ENCODE results near the gene UQCRH. TPM values are rescaled to one million over a fixed set of nuclear protein-coding genes. Genes with fewer than 3 reads are reported as not detected.
A peak's percentile ranks its signal among the peaks of the same experiment; 100 is the strongest.

The UQCRH gene
- 100 to 1,000 TPM; 664 to 870 (median 705) TPM for total RNA-seq
- 2,380 TPM for polyA plus RNA-seq
- long read RNA-seq, donor 1, transcript UQCRH-201 (4 exons, 604 nt), result major isoform, 196 of 266 reads
- long read RNA-seq, donor 1, transcript UQCRH-205 (5 exons, 674 nt), result minor isoform, 33 of 266 reads
- long read RNA-seq, donor 1, transcript UQCRH-202 (2 exons, 621 nt), result minor isoform, 20 of 266 reads
- long read RNA-seq, donor 1, partial matches to known transcripts, result 3 of 266 reads
- long read RNA-seq, donor 1, other reads (novel, unspliced or antisense), result 12 of 266 reads
- long read RNA-seq, donor 2, transcript UQCRH-205 (5 exons, 674 nt), result minor isoform, 24 of 252 reads
- long read RNA-seq, donor 2, transcript UQCRH-201 (4 exons, 604 nt), result major isoform, 207 of 252 reads
- long read RNA-seq, donor 2, transcript UQCRH-202 (2 exons, 621 nt), result minor isoform, 12 of 252 reads
- long read RNA-seq, donor 2, partial matches to known transcripts, result 1 of 252 reads
- long read RNA-seq, donor 2, other reads (novel, unspliced or antisense), result 8 of 252 reads
- long read RNA-seq, donor 3, transcript UQCRH-205 (5 exons, 674 nt), result minor isoform, 10 of 73 reads
- long read RNA-seq, donor 3, transcript UQCRH-201 (4 exons, 604 nt), result major isoform, 56 of 73 reads
- long read RNA-seq, donor 3, partial matches to known transcripts, result 1 of 73 reads
- long read RNA-seq, donor 3, other reads (novel, unspliced or antisense), result 3 of 73 reads
- long read RNA-seq, donor 4, transcript UQCRH-201 (4 exons, 604 nt), result major isoform, 116 of 149 reads
- long read RNA-seq, donor 4, transcript UQCRH-202 (2 exons, 621 nt), result minor isoform, 9 of 149 reads
- long read RNA-seq, donor 4, transcript UQCRH-205 (5 exons, 674 nt), result minor isoform, 16 of 149 reads
- long read RNA-seq, donor 4, partial matches to known transcripts, result 1 of 149 reads
- long read RNA-seq, donor 4, other reads (novel, unspliced or antisense), result 6 of 149 reads

GRCh38 chr1:46303038-46303871, at the start of gene UQCRH, which contains the start of gene LRRC41:
Gene UQCRH (plus strand): TSS chr1:46303698. CDS start chr1:46303767, 69 bp downstream.
Gene LRRC41 (minus strand): TSS chr1:46303616. CDS start chr1:46303322, 294 bp downstream.
- Histone ChIP-seq H3K9me3 (ENCODE audit: control insufficient read depth, low read length) (no peaks in the 10 kb centered on the region), H3K4me1 (ENCODE audit: control insufficient read depth, insufficient read depth, low read length) (peaks cover 15% of the 10 kb centered on the region), H3K27me3 (ENCODE audit: control insufficient read depth, insufficient read depth) (no peaks in the 10 kb centered on the region), H3K4me3 (ENCODE audit: low read length) (peak within 1 kb of the TSS; percentile 72), H3K27ac (ENCODE audit: low read length) (peak within 1 kb of the TSS; percentile 97)
- intact Hi-C loops (cut with DNase I), result loop anchor here in 1 of 4 donors (5.0 kb wide), 1 partner anchor 39 kb away; the partner anchor contains the start of gene NSUN4
- DNase-seq, result peak; percentile 95 to 98 (median 97)
- peak; percentile 94 for ATAC-seq
- under 1% methylated on average over 61 of the region's 61 CpGs for WGBS

- 91% methylated on average over 5 of the region's 5 CpGs for WGBS
- no peaks in the 10 kb centered on the region for H3K4me1 ChIP-seq (ENCODE audit: control insufficient read depth, insufficient read depth, low read length)
- no peak for ATAC-seq
- no peaks in the 10 kb centered on the region for H3K27me3 ChIP-seq (ENCODE audit: control insufficient read depth, insufficient read depth)
- H3K27ac ChIP-seq (ENCODE audit: low read length), result no peak overlapping the region
- no peak for DNase-seq
- H3K4me3 ChIP-seq (ENCODE audit: low read length), result no peak overlapping the region
- H3K9me3 ChIP-seq (ENCODE audit: control insufficient read depth, low read length), result no peaks in the 10 kb centered on the region
- intact Hi-C loops (cut with DNase I), result no loop called here
Observed at GRCh38 chr1:46254668-46255067, 48.8 kb upstream of the UQCRH start.

DNA sequence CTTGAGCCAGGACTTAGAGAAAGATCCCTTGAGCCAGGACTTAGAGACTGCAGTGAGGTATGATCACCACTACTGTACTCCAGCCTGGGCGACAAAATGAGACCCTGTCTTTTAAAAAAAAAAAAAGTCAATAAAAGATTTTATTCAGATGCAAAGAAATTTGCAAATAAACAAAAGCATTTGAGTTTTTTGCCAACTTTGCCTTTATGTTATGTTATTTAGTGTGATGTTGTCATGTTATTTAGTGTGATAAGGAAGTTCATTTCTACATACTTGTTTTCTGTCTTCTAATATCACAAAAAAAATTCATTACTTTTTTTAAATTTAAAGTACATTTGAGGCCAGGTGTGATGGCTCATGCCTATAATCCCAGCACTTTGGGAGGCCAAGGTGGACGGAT, 47.0 kb upstream of the UQCRH start:
- no peaks in the 10 kb centered on the region for H3K27me3 ChIP-seq (ENCODE audit: control insufficient read depth, insufficient read depth)
- H3K4me1 ChIP-seq (ENCODE audit: control insufficient read depth, insufficient read depth, low read length), result no peaks in the 10 kb centered on the region
- ATAC-seq, result no peak
- H3K4me3 ChIP-seq (ENCODE audit: low read length), result no peak overlapping the region
- no peak for DNase-seq
- WGBS, result 98% methylated on average over 2 of the region's 2 CpGs
- no peaks in the 10 kb centered on the region for H3K9me3 ChIP-seq (ENCODE audit: control insufficient read depth, low read length)
- intact Hi-C loops (cut with DNase I), result no loop called here
- H3K27ac ChIP-seq (ENCODE audit: low read length), result no peak overlapping the region

- 86% methylated on average over 1 of the region's 1 CpG for WGBS
- no peaks in the 10 kb centered on the region for H3K4me1 ChIP-seq (ENCODE audit: control insufficient read depth, insufficient read depth, low read length)
- H3K27me3 ChIP-seq (ENCODE audit: control insufficient read depth, insufficient read depth), result no peaks in the 10 kb centered on the region
- H3K4me3 ChIP-seq (ENCODE audit: low read length), result no peak overlapping the region
- no peak for DNase-seq
- no peak for ATAC-seq
- intact Hi-C loops (cut with DNase I), result no loop called here
- H3K9me3 ChIP-seq (ENCODE audit: control insufficient read depth, low read length), result no peaks in the 10 kb centered on the region
- no peak overlapping the region for H3K27ac ChIP-seq (ENCODE audit: low read length)
Observed at GRCh38 chr1:46262508-46262907, 41.0 kb upstream of the UQCRH start.

DNA sequence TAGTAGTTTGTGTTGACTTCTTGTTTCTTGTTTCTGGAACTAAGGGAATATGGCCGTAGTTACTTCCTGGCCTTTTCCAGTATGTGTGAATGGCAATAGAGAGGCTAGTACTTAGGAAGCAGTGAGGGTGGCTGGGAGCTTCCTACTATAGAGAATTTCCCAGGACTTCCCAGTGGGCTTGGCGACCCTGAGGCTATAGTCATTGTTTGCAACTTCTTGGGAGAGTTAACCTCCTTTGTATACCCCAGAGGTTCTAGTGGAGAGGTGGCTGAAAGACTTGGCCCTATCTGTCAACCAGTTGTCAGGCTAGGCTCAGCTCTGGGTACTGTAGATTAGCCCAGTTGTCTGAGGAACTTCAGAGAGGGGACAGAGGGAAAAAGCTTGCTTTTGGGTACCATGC, 40.4 kb upstream of the UQCRH start:
- Histone ChIP-seq H3K4me1 (ENCODE audit: control insufficient read depth, insufficient read depth, low read length) (no peaks in the 10 kb centered on the region), H3K4me3 (ENCODE audit: low read length) (no peak overlapping the region), H3K9me3 (ENCODE audit: control insufficient read depth, low read length) (no peaks in the 10 kb centered on the region), H3K27ac (ENCODE audit: low read length) (no peak overlapping the region), H3K27me3 (ENCODE audit: control insufficient read depth, insufficient read depth) (no peaks in the 10 kb centered on the region)
- no peak for ATAC-seq
- intact Hi-C loops (cut with DNase I), result no loop called here
- DNase-seq, result no peak
- WGBS, result 83% methylated on average over 2 of the region's 2 CpGs

GRCh38 chr1:46268578-46268977, 34.9 kb upstream of the UQCRH start:
- no peaks in the 10 kb centered on the region for H3K27me3 ChIP-seq (ENCODE audit: control insufficient read depth, insufficient read depth)
- no peaks in the 10 kb centered on the region for H3K4me1 ChIP-seq (ENCODE audit: control insufficient read depth, insufficient read depth, low read length)
- WGBS, result 98% methylated on average over 1 of the region's 1 CpG
- intact Hi-C loops (cut with DNase I), result no loop called here
- H3K9me3 ChIP-seq (ENCODE audit: control insufficient read depth, low read length), result no peaks in the 10 kb centered on the region
- ATAC-seq, result no peak
- DNase-seq, result no peak
- no peak overlapping the region for H3K4me3 ChIP-seq (ENCODE audit: low read length)
- no peak overlapping the region for H3K27ac ChIP-seq (ENCODE audit: low read length)

DNA sequence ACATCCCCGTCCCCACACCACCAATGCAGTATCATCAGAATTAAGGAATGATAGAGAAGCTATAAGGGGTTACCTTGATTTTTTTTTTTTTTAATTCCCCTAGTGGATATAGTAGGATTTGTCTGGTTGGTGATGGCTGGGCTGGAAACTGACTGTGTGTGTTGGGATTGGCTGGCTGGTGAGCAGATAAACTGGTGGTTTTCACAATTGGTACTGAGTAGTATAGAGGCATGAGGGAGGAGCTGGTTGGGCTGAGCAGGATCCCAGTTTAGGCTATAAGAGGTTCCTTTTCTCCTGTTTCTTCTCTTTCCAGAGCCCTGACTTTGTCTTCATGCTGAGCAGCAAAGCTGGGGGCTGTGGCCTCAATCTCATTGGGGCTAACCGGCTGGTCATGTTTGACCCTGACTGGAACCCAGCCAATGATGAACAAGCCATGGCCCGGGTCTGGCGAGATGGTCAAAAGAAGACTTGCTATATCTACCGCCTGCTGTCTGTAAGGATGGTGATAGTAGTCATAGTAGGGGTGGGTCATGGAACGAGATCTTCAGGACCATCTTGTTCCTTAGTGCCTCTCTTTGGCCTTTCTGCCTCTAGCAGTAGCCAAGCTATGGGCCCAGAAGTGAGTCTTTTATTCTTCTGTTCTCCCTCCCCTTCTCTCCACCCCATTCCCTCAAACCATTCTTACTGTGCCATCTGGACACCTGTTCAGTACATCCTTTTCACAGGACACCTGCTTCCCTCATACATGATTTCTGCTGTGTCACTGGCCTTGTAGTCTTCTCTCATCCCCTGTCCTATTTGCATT, 29.1 kb upstream of the UQCRH start:
- DNase-seq, result no peak
- H3K27me3 ChIP-seq (ENCODE audit: control insufficient read depth, insufficient read depth), result no peaks in the 10 kb centered on the region
- intact Hi-C loops (cut with DNase I), result no loop called here
- no peak overlapping the region for H3K4me3 ChIP-seq (ENCODE audit: low read length)
- H3K9me3 ChIP-seq (ENCODE audit: control insufficient read depth, low read length), result no peaks in the 10 kb centered on the region
- H3K27ac ChIP-seq (ENCODE audit: low read length), result no peak overlapping the region
- 97% methylated on average over 6 of the region's 6 CpGs for WGBS
- ATAC-seq, result peak in 1 of 2 donors; percentile 8
- no peaks in the 10 kb centered on the region for H3K4me1 ChIP-seq (ENCODE audit: control insufficient read depth, insufficient read depth, low read length)

DNA sequence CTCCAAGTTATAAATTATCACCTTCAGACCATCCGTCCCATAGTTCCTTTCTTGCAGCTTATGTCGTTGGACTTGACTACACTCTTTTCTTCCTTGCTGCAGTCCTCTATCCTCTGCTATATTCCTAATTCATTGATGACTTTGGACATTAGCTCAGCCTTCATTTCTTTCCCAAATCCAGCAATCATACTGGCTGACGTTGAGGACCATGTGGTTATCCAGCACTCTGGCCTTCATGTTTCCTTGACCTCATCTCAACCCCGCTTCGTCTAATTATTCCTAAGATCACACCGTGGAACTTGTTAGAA, 28.5 kb upstream of the UQCRH start:
- ATAC-seq (no peak), DNase-seq (no peak)
- Histone ChIP-seq H3K27ac (ENCODE audit: low read length) (no peak overlapping the region), H3K9me3 (ENCODE audit: control insufficient read depth, low read length) (no peaks in the 10 kb centered on the region), H3K4me1 (ENCODE audit: control insufficient read depth, insufficient read depth, low read length) (no peaks in the 10 kb centered on the region), H3K27me3 (ENCODE audit: control insufficient read depth, insufficient read depth) (no peaks in the 10 kb centered on the region), H3K4me3 (ENCODE audit: low read length) (no peak overlapping the region)
- WGBS, result 93% methylated on average over 6 of the region's 6 CpGs
- intact Hi-C loops (cut with DNase I), result no loop called here

DNA sequence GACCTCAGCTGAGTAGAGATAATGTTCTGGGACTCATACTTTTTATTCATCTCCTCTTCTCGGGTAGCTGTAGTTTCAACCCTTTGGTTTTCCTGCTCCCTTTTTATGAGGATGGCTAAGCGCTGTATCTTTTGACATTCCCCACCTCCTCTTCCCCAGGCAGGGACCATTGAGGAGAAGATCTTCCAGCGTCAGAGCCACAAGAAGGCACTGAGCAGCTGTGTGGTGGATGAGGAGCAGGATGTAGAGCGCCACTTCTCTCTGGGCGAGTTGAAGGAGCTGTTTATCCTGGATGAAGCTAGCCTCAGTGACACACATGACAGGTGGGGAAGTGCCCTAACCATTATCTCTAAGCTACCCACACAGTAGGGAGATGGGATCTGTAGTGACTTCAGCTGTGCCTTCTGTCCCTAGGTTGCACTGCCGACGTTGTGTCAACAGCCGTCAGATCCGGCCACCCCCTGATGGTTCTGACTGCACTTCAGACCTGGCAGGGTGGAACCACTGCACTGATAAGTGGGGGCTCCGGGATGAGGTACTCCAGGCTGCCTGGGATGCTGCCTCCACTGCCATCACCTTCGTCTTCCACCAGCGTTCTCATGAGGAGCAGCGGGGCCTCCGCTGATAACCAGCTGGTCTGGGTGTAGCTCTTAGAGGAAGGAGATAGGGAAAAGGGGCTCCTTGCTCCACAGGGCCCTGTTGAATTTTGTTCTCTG, 25.7 kb upstream of the UQCRH start:
- ATAC-seq, result peak; percentile 14 to 16
- Histone ChIP-seq H3K4me1 (ENCODE audit: control insufficient read depth, insufficient read depth, low read length) (no peaks in the 10 kb centered on the region), H3K27me3 (ENCODE audit: control insufficient read depth, insufficient read depth) (no peaks in the 10 kb centered on the region), H3K27ac (ENCODE audit: low read length) (no peak overlapping the region), H3K4me3 (ENCODE audit: low read length) (no peak overlapping the region), H3K9me3 (ENCODE audit: control insufficient read depth, low read length) (no peaks in the 10 kb centered on the region)
- intact Hi-C loops (cut with DNase I), result no loop called here
- WGBS, result 68% methylated on average over 14 of the region's 14 CpGs
- DNase-seq, result no peak

All from right cardiac atrium (tissue), 5 donors.